GM12874 (cell line): ENCODE measurements around the gene MAPK12.

ENCODE experiments used
- CTCF ChIP-seq: IDR thresholded peaks from 2 replicates; pipeline ENCODE4 v1.5.1; 2011; ENCODE audit warnings: low read depth, mild to moderate bottlenecking, control low read depth, low read length, moderate library complexity; ENCODE audit not compliant: insufficient read depth

Gene MAPK12

GRCh38 chr22:50278461-50278860 is 17.0 kb upstream of the MAPK12 start:
- no peak for TF ChIP-seq CTCF

GRCh38 chr22:50277761-50278160 is 16.3 kb upstream of the MAPK12 start:
- no peak for TF ChIP-seq CTCF

GRCh38 chr22:50276143-50276542 is 14.7 kb upstream of the MAPK12 start:
- TF ChIP-seq CTCF, result peak; percentile 91

GRCh38 chr22:50275181-50276055 is 13.9 kb upstream of the MAPK12 start:
- no peak for TF ChIP-seq CTCF

GRCh38 chr22:50274771-50275170 is 13.3 kb upstream of the MAPK12 start:
- TF ChIP-seq CTCF, result no peak

GRCh38 chr22:50274311-50274710 is 12.8 kb upstream of the MAPK12 start:
- peak; percentile 43; the same call in 1 of the 2 replicates for TF ChIP-seq CTCF

- no peak for TF ChIP-seq CTCF
These were observed 10.7 kb upstream of the MAPK12 start for GRCh38 chr22:50272044-50272802.
